Stimulated activated naive CD8-positive, alpha-beta T cell treated with anti-CD3 and anti-CD28 coated beads, Interleukin-15, amount 100 ng/mL, for 72 hours (primary cell): ENCODE measurements around the gene NRXN3.
"Not testable (repeated sequence)": the region's sequence is repeated elsewhere in the genome, so short reads cannot be mapped to it uniquely, and the experiment has no call there.

Experiments used
- ATAC-seq: fragments of 150-1000 bp; cut with Tn5 transposase; 2 replicates; pipeline ENCODE4 v1.10.0; 2021; ENCODE audit warnings: mild to moderate bottlenecking, moderate library complexity
- DNase-seq, 2 donors: peaks; one replicate each; pipeline ENCODE4 v3.0.0; 2021 to 2022
- H3K27ac Mint-ChIP-seq, 2 donors: one replicate each; pipeline ENCODE4 v1.8.0; 2022; ENCODE audit warnings: mild to moderate bottlenecking in 2 of 2, mixed read lengths in 2 of 2, moderate library complexity in 2 of 2
- H3K27me3 Mint-ChIP-seq: one replicate; pipeline ENCODE4 v1.8.0; 2022; ENCODE audit warnings: mixed read lengths
- H3K4me1 Mint-ChIP-seq: one replicate; pipeline ENCODE4 v1.8.0; 2022; ENCODE audit warnings: mild to moderate bottlenecking, mixed read lengths
- H3K4me3 Mint-ChIP-seq, 2 donors: one replicate each; pipeline ENCODE4 v1.8.0; 2022; ENCODE audit warnings: mild to moderate bottlenecking in 2 of 2, mixed read lengths in 2 of 2, moderate library complexity in 1 of 2
- H3K9me3 Mint-ChIP-seq, 2 donors: one replicate each; pipeline ENCODE4 v1.8.0; 2022; ENCODE audit warnings: mixed read lengths in 2 of 2

The NRXN3 gene

GRCh38 chr14:79083356-79083755, 913.2 kb downstream of the NRXN3 start:
- Mint-ChIP-seq H3K4me1 (no peaks in the 10 kb centered on the region), H3K9me3 (peaks cover 0 to 10% of the 10 kb centered on the region in 2 donors), H3K27me3 (no peaks in the 10 kb centered on the region), H3K4me3 (no peak overlapping the region), H3K27ac (no peak overlapping the region)
- no peak for ATAC-seq
- DNase-seq: no peak

DNA sequence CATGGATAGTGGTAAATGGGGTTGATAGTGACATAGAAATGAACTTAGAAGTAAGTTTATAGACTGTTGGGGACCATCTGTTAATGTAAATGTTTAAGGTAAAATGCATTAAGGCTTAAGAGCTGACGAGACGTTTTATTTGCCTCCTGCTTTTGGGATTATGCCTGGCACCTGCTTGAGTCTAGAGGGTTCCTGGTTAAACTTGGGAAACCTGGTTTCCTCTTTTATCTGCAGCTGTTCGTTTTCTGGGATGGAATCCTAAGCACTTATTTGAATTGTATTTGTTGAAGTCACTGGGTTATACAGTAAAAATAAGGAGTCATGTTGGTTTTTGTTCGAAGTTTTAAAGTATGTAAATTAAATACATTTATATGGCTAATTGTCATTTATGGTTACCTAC, 914.7 kb downstream of the NRXN3 start:
- Mint-ChIP-seq H3K4me3 (no peak overlapping the region), H3K27ac (no peak overlapping the region), H3K27me3 (no peaks in the 10 kb centered on the region), H3K9me3 (peaks cover 0 to 10% of the 10 kb centered on the region in 2 donors), H3K4me1 (no peaks in the 10 kb centered on the region)
- ATAC-seq (no peak), DNase-seq (no peak)

- Mint-ChIP-seq H3K9me3 (peaks cover 1 to 12% of the 10 kb centered on the region in 2 donors), H3K4me3 (no peak overlapping the region), H3K27me3 (no peaks in the 10 kb centered on the region), H3K4me1 (no peaks in the 10 kb centered on the region), H3K27ac (no peak overlapping the region)
- ATAC-seq (no peak), DNase-seq (no peak)
Observed at GRCh38 chr14:79089576-79089975, 919.4 kb downstream of the NRXN3 start.

GRCh38 chr14:79090641-79091180, 920.5 kb downstream of the NRXN3 start:
- H3K4me3 Mint-ChIP-seq: no peak overlapping the region
- DNase-seq (no peak), ATAC-seq (no peak)
- no peak overlapping the region for H3K27ac Mint-ChIP-seq
- no peaks in the 10 kb centered on the region for H3K4me1 Mint-ChIP-seq
- no peaks in the 10 kb centered on the region for H3K27me3 Mint-ChIP-seq
- peaks cover 5 to 14% of the 10 kb centered on the region in 2 donors for H3K9me3 Mint-ChIP-seq

- H3K4me1 Mint-ChIP-seq: no peaks in the 10 kb centered on the region
- peaks cover 5 to 14% of the 10 kb centered on the region in 2 donors for H3K9me3 Mint-ChIP-seq
- DNase-seq (no peak), ATAC-seq (no peak)
- no peak overlapping the region for H3K27ac Mint-ChIP-seq
- H3K4me3 Mint-ChIP-seq: no peak overlapping the region
- H3K27me3 Mint-ChIP-seq: no peaks in the 10 kb centered on the region
Observed at GRCh38 chr14:79091381-79091963, 921.3 kb downstream of the NRXN3 start.

DNA sequence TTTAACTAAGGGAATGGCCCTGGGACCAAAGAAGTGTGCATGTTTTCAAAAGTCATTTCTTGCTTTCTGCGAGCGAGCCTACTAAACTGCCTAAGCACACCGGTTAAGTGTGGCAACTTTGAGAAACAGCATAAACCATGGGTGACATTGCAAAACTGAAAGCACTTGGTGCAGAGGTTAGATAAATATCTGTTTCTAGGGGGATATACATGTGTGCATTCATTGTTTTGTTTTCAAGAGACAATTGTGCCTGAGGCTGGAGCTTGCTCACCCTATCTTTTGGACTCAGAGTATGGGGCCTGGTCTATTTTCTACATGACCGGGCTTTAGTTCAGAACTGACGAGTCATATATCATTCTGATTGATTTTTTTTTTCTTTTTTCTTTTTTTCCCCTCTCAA, 923.4 kb downstream of the NRXN3 start:
- ATAC-seq (no peak), DNase-seq (no peak)
- Mint-ChIP-seq H3K27ac (no peak overlapping the region), H3K4me3 (no peak overlapping the region), H3K4me1 (no peaks in the 10 kb centered on the region), H3K9me3 (peaks cover 5 to 14% of the 10 kb centered on the region in 2 donors), H3K27me3 (no peaks in the 10 kb centered on the region)

DNA sequence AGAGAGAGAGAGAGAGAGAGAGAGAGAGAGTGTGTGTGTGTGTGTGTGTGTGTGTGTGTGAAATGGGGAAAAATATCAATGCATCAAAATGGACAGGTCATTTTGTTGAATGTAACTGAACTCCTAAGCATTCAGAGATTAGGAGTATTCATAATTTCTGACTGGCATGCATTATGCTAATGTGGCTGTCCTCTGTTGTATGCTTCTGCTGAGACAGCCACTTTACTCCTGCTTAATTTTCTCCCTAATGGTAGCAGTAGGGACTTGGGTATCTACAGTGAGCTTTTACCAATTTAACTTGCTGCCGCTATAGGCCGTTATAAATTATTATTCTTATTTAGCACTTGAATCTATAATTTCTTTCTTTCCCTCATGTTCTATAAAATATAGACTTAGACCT, 924.8 kb downstream of the NRXN3 start:
- no peaks in the 10 kb centered on the region for H3K4me1 Mint-ChIP-seq
- H3K4me3 Mint-ChIP-seq: no peak overlapping the region
- H3K27me3 Mint-ChIP-seq: no peaks in the 10 kb centered on the region
- ATAC-seq: no peak
- H3K9me3 Mint-ChIP-seq: peaks cover 5 to 14% of the 10 kb centered on the region in 2 donors
- no peak for DNase-seq
- no peak overlapping the region for H3K27ac Mint-ChIP-seq

DNA sequence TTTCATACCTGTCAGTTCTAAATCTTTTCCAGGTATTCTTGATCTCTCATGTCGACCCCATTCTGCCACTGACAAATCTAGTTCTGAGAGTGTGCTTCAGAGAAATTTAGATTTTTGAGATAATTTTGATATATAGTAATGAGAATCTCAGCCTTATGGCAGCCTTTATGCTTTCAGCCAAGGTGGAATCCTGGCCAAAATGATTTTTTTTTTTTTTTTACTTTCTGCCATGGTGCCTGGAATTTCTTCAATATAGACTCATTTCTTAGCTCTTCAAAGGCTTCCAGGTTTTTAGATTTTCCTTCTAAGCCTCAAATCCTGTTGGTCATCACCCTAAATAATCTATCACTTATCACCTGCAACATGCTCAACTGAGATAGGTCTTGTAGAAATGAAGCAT, 926.6 kb downstream of the NRXN3 start:
- Mint-ChIP-seq H3K4me1 (no peaks in the 10 kb centered on the region), H3K9me3 (peaks cover 5 to 14% of the 10 kb centered on the region in 2 donors), H3K27me3 (no peaks in the 10 kb centered on the region), H3K27ac (no peak overlapping the region), H3K4me3 (no peak overlapping the region)
- no peak for DNase-seq
- no peak for ATAC-seq

GRCh38 chr14:79098324-79098723, 928.2 kb downstream of the NRXN3 start:
- ATAC-seq: no peak
- no peak overlapping the region for H3K27ac Mint-ChIP-seq
- no peaks in the 10 kb centered on the region for H3K4me1 Mint-ChIP-seq
- no peak for DNase-seq
- H3K27me3 Mint-ChIP-seq: peaks cover 6% of the 10 kb centered on the region
- no peak overlapping the region for H3K4me3 Mint-ChIP-seq
- peaks cover 5 to 14% of the 10 kb centered on the region in 2 donors for H3K9me3 Mint-ChIP-seq

GRCh38 chr14:79100578-79100977, 930.4 kb downstream of the NRXN3 start:
- ATAC-seq: no peak
- H3K9me3 Mint-ChIP-seq: peaks cover 0 to 14% of the 10 kb centered on the region in 2 donors
- H3K4me1 Mint-ChIP-seq: no peaks in the 10 kb centered on the region
- H3K27me3 Mint-ChIP-seq: peaks cover 9% of the 10 kb centered on the region
- H3K4me3 Mint-ChIP-seq: no peak overlapping the region
- no peak overlapping the region for H3K27ac Mint-ChIP-seq
- no peak for DNase-seq

- H3K4me1 Mint-ChIP-seq: no peaks in the 10 kb centered on the region
- peaks cover 9% of the 10 kb centered on the region for H3K27me3 Mint-ChIP-seq
- no peak overlapping the region for H3K4me3 Mint-ChIP-seq
- peaks cover 0 to 14% of the 10 kb centered on the region in 2 donors for H3K9me3 Mint-ChIP-seq
- no peak for DNase-seq
- ATAC-seq: no peak
- no peak overlapping the region for H3K27ac Mint-ChIP-seq
Observed at GRCh38 chr14:79101388-79101787, 931.2 kb downstream of the NRXN3 start.

DNA sequence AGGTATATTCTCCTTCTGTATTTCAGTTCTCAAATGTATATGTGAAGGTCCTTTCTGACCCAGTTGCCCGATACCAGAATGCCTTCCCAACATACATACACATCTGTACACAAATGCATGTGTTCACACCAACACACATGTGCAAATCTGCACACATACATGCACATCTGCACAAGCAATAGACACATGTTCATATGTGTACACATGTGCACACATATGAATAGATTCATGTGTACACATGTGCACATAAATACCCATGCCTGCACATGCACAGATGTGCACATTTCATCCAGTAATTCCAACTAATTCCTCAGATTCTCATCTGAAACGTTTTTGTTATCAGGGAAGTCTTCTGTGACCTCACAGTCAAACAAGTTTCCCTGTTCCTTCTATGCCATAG, 933.6 kb downstream of the NRXN3 start:
- H3K27me3 Mint-ChIP-seq: peaks cover 9% of the 10 kb centered on the region
- no peak overlapping the region for H3K4me3 Mint-ChIP-seq
- H3K9me3 Mint-ChIP-seq: peaks cover 4 to 14% of the 10 kb centered on the region in 2 donors
- ATAC-seq: no peak
- H3K4me1 Mint-ChIP-seq: no peaks in the 10 kb centered on the region
- H3K27ac Mint-ChIP-seq: no peak overlapping the region
- no peak for DNase-seq

DNA sequence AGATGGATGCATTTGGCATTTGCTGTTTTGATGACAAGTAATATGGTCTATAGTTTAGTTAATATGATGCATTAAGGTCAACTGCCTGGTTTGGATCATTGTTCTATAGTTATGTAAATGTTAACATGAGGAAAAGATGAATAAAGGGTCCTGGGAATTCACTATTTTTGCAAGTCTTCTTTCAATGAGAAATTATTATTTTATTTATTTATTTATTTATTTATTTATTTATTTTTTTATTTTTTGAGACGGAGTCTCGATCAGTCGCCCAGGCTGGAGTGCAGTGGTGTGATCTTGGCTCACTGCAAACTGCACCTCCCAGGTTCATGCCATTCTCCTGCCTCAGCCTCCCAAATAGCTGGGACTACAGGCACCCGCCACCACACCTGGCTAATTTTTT, 940.4 kb downstream of the NRXN3 start:
- H3K27ac Mint-ChIP-seq, H3K27me3 Mint-ChIP-seq, H3K4me3 Mint-ChIP-seq, H3K4me1 Mint-ChIP-seq, ATAC-seq, H3K9me3 Mint-ChIP-seq, DNase-seq: not testable (repeated sequence)

DNA sequence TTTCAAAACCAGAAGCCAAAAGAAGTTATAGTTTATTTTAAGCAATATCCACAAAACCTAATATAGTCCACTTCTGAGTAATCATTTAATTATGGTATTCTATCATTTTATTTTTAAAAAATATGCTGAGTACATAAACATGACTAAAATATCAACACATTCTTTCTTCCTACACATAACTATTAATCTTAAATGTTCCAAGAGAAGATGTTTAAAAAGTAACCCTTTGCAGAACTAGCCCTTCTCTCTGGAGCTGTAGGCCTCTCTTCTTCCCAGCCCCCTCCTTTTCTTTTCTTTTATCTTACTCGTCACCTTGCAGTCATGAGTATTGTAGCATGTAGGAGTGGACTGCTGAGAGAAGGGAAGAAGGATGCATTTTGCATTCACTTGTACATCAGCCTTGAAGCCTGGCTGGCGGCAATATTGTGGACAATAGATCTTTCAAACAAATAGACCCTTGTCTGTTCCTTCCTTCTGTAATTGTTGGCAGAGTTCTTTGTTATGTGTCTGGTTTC, 941.9 kb downstream of the NRXN3 start:
- Mint-ChIP-seq H3K27ac (no peak overlapping the region), H3K4me3 (no peak overlapping the region), H3K27me3 (no peaks in the 10 kb centered on the region), H3K4me1 (no peaks in the 10 kb centered on the region), H3K9me3 (peaks cover 0 to 4% of the 10 kb centered on the region in 2 donors)
- no peak for ATAC-seq
- DNase-seq: no peak

DNA sequence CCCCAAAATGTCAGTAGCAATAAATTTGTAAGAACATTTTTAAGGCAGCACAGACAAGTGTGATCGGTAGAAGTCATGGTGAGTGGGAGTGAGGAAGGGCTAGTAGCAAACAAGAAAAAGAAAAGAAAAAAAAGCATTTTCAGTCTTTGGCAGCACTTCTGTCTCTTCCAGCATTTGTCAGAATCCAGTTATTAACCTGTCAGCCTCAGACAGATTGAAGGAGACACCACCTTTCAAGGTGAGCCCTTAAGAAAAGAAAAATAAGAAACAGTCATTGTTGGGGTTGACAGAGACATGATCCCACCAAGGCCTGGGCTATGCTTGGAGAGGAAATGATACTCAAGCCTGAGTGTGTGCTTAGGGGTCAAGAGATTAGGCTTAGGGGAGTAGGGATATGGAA, 947.4 kb downstream of the NRXN3 start:
- no peak for ATAC-seq
- no peak overlapping the region for H3K4me3 Mint-ChIP-seq
- no peak for DNase-seq
- H3K27ac Mint-ChIP-seq: no peak overlapping the region
- no peaks in the 10 kb centered on the region for H3K27me3 Mint-ChIP-seq
- H3K9me3 Mint-ChIP-seq: no peaks in the 10 kb centered on the region
- no peaks in the 10 kb centered on the region for H3K4me1 Mint-ChIP-seq

DNA sequence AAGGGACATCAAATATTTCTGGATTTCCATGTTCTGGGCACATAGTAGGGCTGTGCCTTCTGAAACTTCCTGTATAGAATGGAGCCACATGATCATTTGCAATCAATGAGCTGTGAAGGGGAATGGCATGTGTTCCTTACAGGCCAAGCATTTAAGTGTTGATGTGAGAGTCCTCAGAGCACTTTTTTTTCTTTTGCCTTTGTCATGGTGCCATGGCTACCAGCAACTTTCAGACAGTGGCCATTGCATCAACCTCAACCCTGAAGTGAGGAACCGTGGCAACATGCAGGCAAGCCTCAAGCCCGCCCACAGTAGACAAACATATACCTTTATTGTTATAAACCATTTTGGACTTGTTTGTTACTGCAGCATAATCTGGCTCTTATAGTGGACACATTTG, 948.1 kb downstream of the NRXN3 start:
- Mint-ChIP-seq H3K4me3 (no peak overlapping the region), H3K4me1 (no peaks in the 10 kb centered on the region), H3K27ac (no peak overlapping the region), H3K27me3 (no peaks in the 10 kb centered on the region), H3K9me3 (no peaks in the 10 kb centered on the region)
- DNase-seq (no peak), ATAC-seq (no peak)

- Mint-ChIP-seq H3K4me3 (no peak overlapping the region), H3K27ac (no peak overlapping the region), H3K4me1 (no peaks in the 10 kb centered on the region), H3K9me3 (no peaks in the 10 kb centered on the region), H3K27me3 (no peaks in the 10 kb centered on the region)
- DNase-seq (no peak), ATAC-seq (no peak)
Observed at GRCh38 chr14:79134361-79134760, 964.2 kb downstream of the NRXN3 start.
